ENCODE measurements around the gene EGFR.

EGFR gene

GRCh38 chr7:55081472-55082227 is 62.8 kb downstream of the EGFR start:
- DNase-seq (ENCODE audit: low read depth), result no peak

- no peak for DNase-seq (ENCODE audit: low read depth)
These were observed 63.4 kb downstream of the EGFR start for GRCh38 chr7:55082228-55082603.

GRCh38 chr7:55083206-55083605 is 64.4 kb downstream of the EGFR start:
- DNase-seq (ENCODE audit: low read depth), result no peak

- DNase-seq (ENCODE audit: low read depth), result no peak
These were observed 65.5 kb downstream of the EGFR start for GRCh38 chr7:55084307-55084706.

- no peak for DNase-seq (ENCODE audit: low read depth)
These were observed 66.9 kb downstream of the EGFR start for GRCh38 chr7:55085511-55086412.

GRCh38 chr7:55086413-55087201 is 67.8 kb downstream of the EGFR start:
- DNase-seq (ENCODE audit: low read depth), result no peak

GRCh38 chr7:55087521-55087961 is 68.7 kb downstream of the EGFR start:
- DNase-seq (ENCODE audit: low read depth), result no peak

- DNase-seq (ENCODE audit: low read depth), result no peak
These were observed 69.3 kb downstream of the EGFR start for GRCh38 chr7:55088107-55088506.

- no peak for DNase-seq (ENCODE audit: low read depth)
These were observed 69.8 kb downstream of the EGFR start for GRCh38 chr7:55088620-55089019.

GRCh38 chr7:55092186-55092974 is 73.6 kb downstream of the EGFR start:
- no peak for DNase-seq (ENCODE audit: low read depth)

- DNase-seq (ENCODE audit: low read depth), result no peak
These were observed 74.2 kb downstream of the EGFR start for GRCh38 chr7:55092975-55093373.

- no peak for DNase-seq (ENCODE audit: low read depth)
These were observed 74.9 kb downstream of the EGFR start for GRCh38 chr7:55093674-55094073.

GRCh38 chr7:55094092-55094690 is 75.4 kb downstream of the EGFR start:
- DNase-seq (ENCODE audit: low read depth), result no peak

GRCh38 chr7:55095672-55096071 is 76.9 kb downstream of the EGFR start:
- no peak for DNase-seq (ENCODE audit: low read depth)

GRCh38 chr7:55096323-55096722 is 77.5 kb downstream of the EGFR start:
- no peak for DNase-seq (ENCODE audit: low read depth)

- no peak for DNase-seq (ENCODE audit: low read depth)
These were observed 78.3 kb downstream of the EGFR start for GRCh38 chr7:55097100-55097499.

- no peak for DNase-seq (ENCODE audit: low read depth)
These were observed 80.4 kb downstream of the EGFR start for GRCh38 chr7:55099066-55099820.

GRCh38 chr7:55099821-55100543 is 81.2 kb downstream of the EGFR start:
- DNase-seq (ENCODE audit: low read depth), result no peak

- DNase-seq (ENCODE audit: low read depth), result no peak
These were observed 81.9 kb downstream of the EGFR start for GRCh38 chr7:55100544-55101327.
